ENCODE results near the gene CRISP3.

The CRISP3 gene

DNA sequence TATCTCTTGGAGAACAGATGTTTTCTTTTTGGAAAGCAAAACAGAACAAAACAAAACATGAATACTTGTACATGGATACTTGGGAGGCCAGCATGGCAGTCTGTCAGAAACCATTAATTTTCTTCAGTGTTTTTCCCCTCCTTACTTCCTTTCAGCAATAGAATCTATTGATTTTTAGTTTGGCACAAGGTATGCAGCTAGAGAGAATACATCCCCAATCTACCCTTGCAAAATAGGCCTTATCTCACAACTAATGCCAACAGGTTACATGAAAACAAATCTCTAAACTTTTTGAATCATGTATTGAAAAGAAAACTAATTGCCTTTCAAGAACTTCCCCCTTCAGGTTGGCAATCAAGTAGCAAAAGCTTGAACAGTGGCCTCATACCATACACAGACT, 40.1 kb upstream of the CRISP3 start:
- no peaks in the 10 kb centered on the region for H3K9me3 ChIP-seq (ENCODE audit: insufficient read depth, low read length, severe bottlenecking)
- DNase-seq (no peak), ATAC-seq (ENCODE audit: insufficient read depth, low read depth) (no peak)
- no peak overlapping the region for H3K9ac ChIP-seq (ENCODE audit: low read depth, low read length)
- no peak overlapping the region for H3K27ac ChIP-seq (ENCODE audit: low read length)
- no peaks in the 10 kb centered on the region for H3K27me3 ChIP-seq (ENCODE audit: insufficient read depth, low read length, poor library complexity)
- H3K36me3 ChIP-seq (ENCODE audit: insufficient read depth, low read length) = no peaks in the 10 kb centered on the region
- no peak overlapping the region for H2AFZ ChIP-seq (ENCODE audit: low read depth, low read length)
- no peaks in the 10 kb centered on the region for H3K4me1 ChIP-seq (ENCODE audit: insufficient read depth, low read length)
- TF ChIP-seq CTCF (IDR thresholded peaks at IDR 0.05; ENCODE audit: borderline replicate concordance, extremely low read depth, low read length, poor library complexity, severe bottlenecking) = no peak
- H3K4me2 ChIP-seq (ENCODE audit: insufficient read depth, low read length) = no peak overlapping the region
- no peaks in the 10 kb centered on the region for H3K79me2 ChIP-seq (ENCODE audit: insufficient read depth, low read length)
- no peak overlapping the region for H3K4me3 ChIP-seq (ENCODE audit: low read depth in 1 of 2, low read length in 2 of 2)
- no peaks in the 10 kb centered on the region for H4K20me1 ChIP-seq (ENCODE audit: insufficient read depth, low read length)

GRCh38 chr6:49782725-49783124, 38.5 kb upstream of the CRISP3 start:
- no peaks in the 10 kb centered on the region for H3K4me1 ChIP-seq (ENCODE audit: insufficient read depth, low read length)
- no peaks in the 10 kb centered on the region for H3K9me3 ChIP-seq (ENCODE audit: insufficient read depth, low read length, severe bottlenecking)
- H3K27ac ChIP-seq (ENCODE audit: low read length) = no peak overlapping the region
- no peak overlapping the region for H2AFZ ChIP-seq (ENCODE audit: low read depth, low read length)
- no peak overlapping the region for H3K9ac ChIP-seq (ENCODE audit: low read depth, low read length)
- no peak overlapping the region for H3K4me2 ChIP-seq (ENCODE audit: insufficient read depth, low read length)
- DNase-seq (no peak), ATAC-seq (ENCODE audit: insufficient read depth, low read depth) (no peak)
- H3K79me2 ChIP-seq (ENCODE audit: insufficient read depth, low read length) = no peaks in the 10 kb centered on the region
- H3K27me3 ChIP-seq (ENCODE audit: insufficient read depth, low read length, poor library complexity) = no peaks in the 10 kb centered on the region
- no peak overlapping the region for H3K4me3 ChIP-seq (ENCODE audit: low read depth in 1 of 2, low read length in 2 of 2)
- TF ChIP-seq EZH2 (IDR thresholded peaks at IDR 0.05; ENCODE audit: borderline replicate concordance, low read depth, low read length, severe bottlenecking) = no peak
- H3K36me3 ChIP-seq (ENCODE audit: insufficient read depth, low read length) = no peaks in the 10 kb centered on the region
- H4K20me1 ChIP-seq (ENCODE audit: insufficient read depth, low read length) = no peaks in the 10 kb centered on the region

- Histone ChIP-seq H3K4me2 (ENCODE audit: insufficient read depth, low read length) (no peak overlapping the region), H3K4me1 (ENCODE audit: insufficient read depth, low read length) (no peaks in the 10 kb centered on the region), H2AFZ (ENCODE audit: low read depth, low read length) (no peak overlapping the region), H3K9ac (ENCODE audit: low read depth, low read length) (no peak overlapping the region), H3K27me3 (ENCODE audit: insufficient read depth, low read length, poor library complexity) (no peaks in the 10 kb centered on the region), H3K27ac (ENCODE audit: low read length) (no peak overlapping the region), H3K36me3 (ENCODE audit: insufficient read depth, low read length) (no peaks in the 10 kb centered on the region), H3K4me3 (ENCODE audit: low read depth in 1 of 2, low read length in 2 of 2) (no peak overlapping the region), H3K9me3 (ENCODE audit: insufficient read depth, low read length, severe bottlenecking) (no peaks in the 10 kb centered on the region), H4K20me1 (ENCODE audit: insufficient read depth, low read length) (no peaks in the 10 kb centered on the region), H3K79me2 (ENCODE audit: insufficient read depth, low read length) (no peaks in the 10 kb centered on the region)
- ATAC-seq (ENCODE audit: insufficient read depth, low read depth) = no peak
- no peak for DNase-seq
- TF ChIP-seq CTCF (IDR thresholded peaks at IDR 0.05; ENCODE audit: borderline replicate concordance, extremely low read depth, low read length, poor library complexity, severe bottlenecking) (no peak), EZH2 (IDR thresholded peaks at IDR 0.05; ENCODE audit: borderline replicate concordance, low read depth, low read length, severe bottlenecking) (no peak)
Measured at GRCh38 chr6:49782293-49782692, 38.1 kb upstream of the CRISP3 start.

DNA sequence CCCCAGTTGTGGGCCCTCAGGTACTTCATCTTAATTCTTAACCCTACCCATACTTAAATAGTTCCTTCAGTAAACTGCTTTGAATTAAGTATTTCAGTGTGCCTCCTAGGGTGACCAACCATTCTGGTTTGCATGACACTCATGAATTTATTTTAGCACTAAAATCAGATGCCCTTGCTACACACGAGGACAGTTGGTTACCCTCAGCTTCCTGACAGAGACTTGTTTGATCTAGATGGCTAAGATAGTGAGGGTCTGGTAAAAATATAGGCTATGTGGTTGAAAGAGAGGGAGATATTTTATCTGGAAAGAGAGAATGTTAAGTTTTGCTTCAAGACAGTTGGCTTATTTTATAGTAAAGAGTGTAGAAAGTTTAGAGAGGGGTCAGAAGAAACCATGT, 32.3 kb upstream of the CRISP3 start:
- no peaks in the 10 kb centered on the region for H3K9me3 ChIP-seq (ENCODE audit: insufficient read depth, low read length, severe bottlenecking)
- H3K9ac ChIP-seq (ENCODE audit: low read depth, low read length) = no peak overlapping the region
- no peak overlapping the region for H3K27ac ChIP-seq (ENCODE audit: low read length)
- no peaks in the 10 kb centered on the region for H3K36me3 ChIP-seq (ENCODE audit: insufficient read depth, low read length)
- no peak overlapping the region for H3K4me3 ChIP-seq (ENCODE audit: low read depth in 1 of 2, low read length in 2 of 2)
- no peaks in the 10 kb centered on the region for H4K20me1 ChIP-seq (ENCODE audit: insufficient read depth, low read length)
- H3K79me2 ChIP-seq (ENCODE audit: insufficient read depth, low read length) = no peaks in the 10 kb centered on the region
- no peaks in the 10 kb centered on the region for H3K4me1 ChIP-seq (ENCODE audit: insufficient read depth, low read length)
- no peak for DNase-seq
- H2AFZ ChIP-seq (ENCODE audit: low read depth, low read length) = no peak overlapping the region
- TF ChIP-seq EZH2 (IDR thresholded peaks at IDR 0.05; ENCODE audit: borderline replicate concordance, low read depth, low read length, severe bottlenecking) (no peak), CTCF (IDR thresholded peaks at IDR 0.05; ENCODE audit: borderline replicate concordance, extremely low read depth, low read length, poor library complexity, severe bottlenecking) (no peak)
- no peak for ATAC-seq (ENCODE audit: insufficient read depth, low read depth)
- no peak overlapping the region for H3K4me2 ChIP-seq (ENCODE audit: insufficient read depth, low read length)
- no peaks in the 10 kb centered on the region for H3K27me3 ChIP-seq (ENCODE audit: insufficient read depth, low read length, poor library complexity)
